Stimulated activated CD4-positive, alpha-beta T cell treated with anti-CD3 and anti-CD28 coated beads, Interleukin-1b, Interleukin-23, amount 100 ng/mL, for 4 hours (primary cell): ENCODE results near the gene ODF2L.
"Not testable (repeated sequence)": the region's sequence is repeated elsewhere in the genome, so short reads cannot be mapped to it uniquely, and the experiment has no call there.

Source experiments
- DNase-seq, 2 donors: peaks; one replicate each; pipeline ENCODE4 v3.0.0-alpha.2; 2020; ENCODE audit warnings: low read depth in 2 of 2

Gene ODF2L

GRCh38 chr1:86387916-86388627, 8.1 kb downstream of the ODF2L start:
- DNase-seq: no peak

GRCh38 chr1:86382878-86383277, 13.2 kb downstream of the ODF2L start:
- DNase-seq: no peak

- no peak for DNase-seq
Observed at GRCh38 chr1:86381223-86381622, 14.9 kb downstream of the ODF2L start.

- DNase-seq: no peak
Observed at GRCh38 chr1:86380257-86380861, 15.8 kb downstream of the ODF2L start.

GRCh38 chr1:86378813-86379212, 17.3 kb downstream of the ODF2L start:
- DNase-seq: no peak

GRCh38 chr1:86377341-86377740, 18.8 kb downstream of the ODF2L start:
- no peak for DNase-seq

- no peak for DNase-seq
Observed at GRCh38 chr1:86375688-86376087, 20.4 kb downstream of the ODF2L start.

GRCh38 chr1:86370601-86371022, 25.5 kb downstream of the ODF2L start:
- DNase-seq: no peak

- DNase-seq: no peak
Observed at GRCh38 chr1:86365896-86366295, 30.2 kb downstream of the ODF2L start.

GRCh38 chr1:86362807-86363206, 33.3 kb downstream of the ODF2L start:
- DNase-seq: no peak

- DNase-seq: no peak
Observed at GRCh38 chr1:86357796-86358195, 38.3 kb downstream of the ODF2L start.

GRCh38 chr1:86356247-86356646, 39.9 kb downstream of the ODF2L start:
- DNase-seq: no peak

- no peak for DNase-seq
Observed at GRCh38 chr1:86352086-86352485, 44.0 kb downstream of the ODF2L start.

GRCh38 chr1:86350230-86350629, 45.9 kb downstream of the ODF2L start:
- not testable (repeated sequence) for DNase-seq

GRCh38 chr1:86346388-86346787, 49.7 kb downstream of the ODF2L start:
- DNase-seq: no peak

GRCh38 chr1:86345042-86345441, 51.1 kb downstream of the ODF2L start:
- DNase-seq: no peak

GRCh38 chr1:86339906-86340305, 56.2 kb downstream of the ODF2L start:
- DNase-seq: no peak

GRCh38 chr1:86339014-86339812, 56.9 kb downstream of the ODF2L start:
- DNase-seq: no peak

- no peak for DNase-seq
Observed at GRCh38 chr1:86335916-86336315, 60.2 kb downstream of the ODF2L start.

- no peak for DNase-seq
Observed at GRCh38 chr1:86325264-86325663, 70.9 kb downstream of the ODF2L start.

GRCh38 chr1:86324130-86324822, 71.8 kb downstream of the ODF2L start:
- DNase-seq: no peak

GRCh38 chr1:86322241-86322640, 73.9 kb downstream of the ODF2L start:
- DNase-seq: no peak
